GM18499 (cell line): Measurements from ENCODE around the gene TRIM17.
A peak's percentile ranks its signal among the peaks of the same experiment; 100 is the strongest.

Experiments used
- ATAC-seq: cut with Tn5 transposase; IDR thresholded peaks from one replicate; pipeline ENCODE4 v1.9.1; 2021; ENCODE audit warnings: moderate number of reproducible peaks; ENCODE audit not compliant: insufficient read depth, unreplicated experiment

TRIM17 gene

GRCh38 chr1:228416217-228416933, at the start of gene TRIM17:
Gene TRIM17, minus strand, starts transcription at chr1:228416861. Its CDS starts 1,789 bp downstream, at chr1:228415072.
- no peak for ATAC-seq

- ATAC-seq, result no peak
Measured at GRCh38 chr1:228465571-228466146, 49.0 kb upstream of the TRIM17 start.

GRCh38 chr1:228465141-228465540, 48.5 kb upstream of the TRIM17 start:
- no peak for ATAC-seq

DNA sequence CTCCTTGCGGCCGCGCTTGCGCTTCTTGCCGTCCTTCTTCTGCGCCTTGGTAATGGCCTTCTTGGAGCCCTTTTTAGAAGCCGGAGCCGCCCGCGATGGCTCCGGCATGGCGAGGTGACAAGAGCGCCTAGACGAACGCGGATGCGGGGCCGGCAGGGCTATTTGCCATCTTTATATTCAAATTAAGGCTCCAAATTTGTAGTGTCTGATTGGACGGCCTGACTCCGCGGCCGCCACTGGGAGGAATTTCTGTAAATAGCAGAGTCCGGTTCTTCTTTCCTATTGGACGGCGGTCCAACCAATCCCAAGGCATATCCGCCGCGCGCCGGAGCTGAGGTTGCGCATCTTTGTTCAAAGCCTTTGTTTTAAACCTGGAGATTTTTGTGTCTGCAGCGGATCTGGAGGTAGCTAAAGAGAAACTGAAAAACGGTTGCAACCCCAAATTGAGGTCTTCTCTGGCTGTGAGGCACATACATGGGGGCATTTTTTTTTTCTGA, 47.9 kb upstream of the TRIM17 start:
- ATAC-seq, result peak; percentile 60

- ATAC-seq, result peak; percentile 34
Measured at GRCh38 chr1:228463559-228464455, 47.1 kb upstream of the TRIM17 start.

GRCh38 chr1:228463009-228463558, 46.4 kb upstream of the TRIM17 start:
- no peak for ATAC-seq

- no peak for ATAC-seq
Measured at GRCh38 chr1:228462560-228462959, 45.9 kb upstream of the TRIM17 start.

DNA sequence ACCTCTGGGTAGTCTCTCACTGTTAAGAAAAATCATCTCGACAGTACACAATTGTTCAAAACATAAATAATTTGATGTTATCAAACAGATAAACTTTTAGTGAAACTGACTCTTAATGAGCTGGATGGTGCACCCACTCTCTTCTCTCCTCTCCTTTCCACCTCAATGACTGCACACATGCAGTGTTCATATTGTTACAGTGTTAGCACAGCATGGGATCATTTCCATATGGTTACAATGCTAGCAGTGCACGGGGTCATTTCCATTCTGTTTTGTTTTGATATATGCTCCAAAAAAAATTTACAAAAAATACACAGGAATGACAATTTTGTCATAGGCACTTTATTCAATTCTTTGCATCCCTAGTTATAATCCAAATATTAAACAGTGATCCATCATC, 44.2 kb upstream of the TRIM17 start:
- ATAC-seq, result no peak

GRCh38 chr1:228459091-228459993, 42.7 kb upstream of the TRIM17 start:
- no peak for ATAC-seq

GRCh38 chr1:228457396-228458176, 40.9 kb upstream of the TRIM17 start:
- ATAC-seq, result peak; percentile 81

DNA sequence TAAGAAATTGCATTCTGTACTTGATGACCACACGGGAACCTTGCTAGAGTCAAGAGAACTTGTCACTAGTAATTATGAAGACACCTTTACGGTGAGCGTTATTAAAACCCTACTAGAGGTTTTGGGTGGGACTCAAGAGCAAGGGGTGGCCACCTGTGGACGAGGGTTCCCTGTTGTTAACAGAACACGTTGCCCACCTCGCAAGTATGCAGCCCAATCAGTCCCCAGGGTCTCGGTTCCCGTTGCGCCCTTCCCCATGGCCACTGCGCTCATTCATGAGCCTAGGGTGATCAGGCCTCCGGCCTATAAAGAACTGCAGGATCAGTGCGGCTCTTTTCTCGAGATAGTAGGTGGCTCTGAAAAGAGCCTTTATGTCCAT, 40.3 kb upstream of the TRIM17 start:
- no peak for ATAC-seq

GRCh38 chr1:228456252-228457016, 39.8 kb upstream of the TRIM17 start:
- no peak for ATAC-seq

DNA sequence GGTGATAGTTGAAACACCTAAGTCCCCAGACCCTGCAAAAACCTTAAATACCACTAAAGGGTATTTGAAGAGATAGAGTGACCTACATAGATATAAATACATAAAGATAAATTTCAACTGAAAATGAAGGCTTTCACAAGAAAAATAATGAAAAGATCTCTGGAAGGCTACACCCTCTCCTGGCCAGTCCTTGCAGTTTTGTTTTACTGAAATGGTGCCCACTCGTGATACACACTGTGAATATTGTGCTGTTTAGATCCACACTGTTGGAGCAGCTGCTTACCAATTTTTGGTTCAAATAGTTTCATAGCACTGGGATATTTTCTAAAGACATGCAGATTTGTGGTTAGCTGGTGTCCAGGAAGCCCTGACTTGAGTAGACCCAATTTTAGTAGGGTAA, 39.1 kb upstream of the TRIM17 start:
- no peak for ATAC-seq

DNA sequence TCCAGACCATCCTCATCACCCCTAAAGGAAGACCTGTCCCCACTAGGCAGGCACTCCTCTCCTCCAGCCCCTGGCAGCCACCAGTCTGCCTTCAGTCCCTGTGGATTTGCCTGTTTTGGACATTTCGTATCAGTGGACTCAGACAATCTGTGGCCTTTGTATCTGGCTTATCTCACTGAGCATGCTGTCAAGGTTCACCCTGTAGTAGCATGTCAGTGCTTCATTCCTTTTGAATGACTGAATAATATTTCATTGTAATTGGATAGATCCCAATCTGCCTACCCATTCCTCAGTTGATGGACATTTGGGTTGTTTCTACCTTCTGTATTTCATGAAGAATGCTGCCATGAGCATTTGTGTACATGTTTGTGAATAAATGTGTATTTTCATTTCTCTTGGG, 37.6 kb upstream of the TRIM17 start:
- no peak for ATAC-seq

GRCh38 chr1:228453614-228454013, 37.0 kb upstream of the TRIM17 start:
- ATAC-seq, result no peak

- ATAC-seq, result no peak
Measured at GRCh38 chr1:228453022-228453560, 36.4 kb upstream of the TRIM17 start.

- no peak for ATAC-seq
Measured at GRCh38 chr1:228452194-228453021, 35.7 kb upstream of the TRIM17 start.
